Measurements from ENCODE around the gene ARHGAP23.

Gene ARHGAP23

DNA sequence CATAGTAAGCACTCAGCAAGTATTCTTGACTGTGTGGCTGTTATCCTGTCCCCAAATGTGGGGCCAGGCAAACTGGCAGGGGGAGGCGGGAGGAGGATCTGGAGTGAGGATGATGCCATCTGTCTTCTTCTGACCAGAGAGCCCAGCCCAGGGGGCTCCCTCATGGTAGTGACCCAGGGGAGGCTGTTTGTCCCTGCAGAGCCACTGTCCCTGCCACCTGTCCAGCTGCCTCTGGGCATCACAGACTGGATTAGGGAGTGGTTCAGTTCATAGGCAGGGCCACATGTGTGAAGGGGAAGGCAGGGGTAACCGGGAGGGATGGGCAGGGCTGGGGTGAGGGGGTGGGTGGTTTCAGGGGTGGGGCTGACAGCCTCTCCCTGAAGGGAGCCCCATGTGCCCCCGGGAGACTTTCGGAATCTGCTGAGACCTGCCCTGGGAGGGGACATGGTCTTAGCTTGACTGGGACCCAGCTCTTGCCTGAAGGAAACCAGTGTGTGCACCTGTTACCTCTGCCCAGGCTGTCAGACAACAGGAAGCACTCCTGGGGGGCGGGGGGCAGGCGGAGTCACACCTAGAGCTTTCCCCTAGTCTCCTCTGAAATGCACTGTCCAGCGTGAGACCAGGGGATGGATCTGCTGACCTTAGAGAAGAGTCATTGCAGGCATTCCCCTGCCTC, 15.2 kb downstream of the ARHGAP23 start:
- no peak for DNase-seq

GRCh38 chr17:38444151-38444550, 15.9 kb downstream of the ARHGAP23 start:
- peak; percentile 82 for DNase-seq

DNA sequence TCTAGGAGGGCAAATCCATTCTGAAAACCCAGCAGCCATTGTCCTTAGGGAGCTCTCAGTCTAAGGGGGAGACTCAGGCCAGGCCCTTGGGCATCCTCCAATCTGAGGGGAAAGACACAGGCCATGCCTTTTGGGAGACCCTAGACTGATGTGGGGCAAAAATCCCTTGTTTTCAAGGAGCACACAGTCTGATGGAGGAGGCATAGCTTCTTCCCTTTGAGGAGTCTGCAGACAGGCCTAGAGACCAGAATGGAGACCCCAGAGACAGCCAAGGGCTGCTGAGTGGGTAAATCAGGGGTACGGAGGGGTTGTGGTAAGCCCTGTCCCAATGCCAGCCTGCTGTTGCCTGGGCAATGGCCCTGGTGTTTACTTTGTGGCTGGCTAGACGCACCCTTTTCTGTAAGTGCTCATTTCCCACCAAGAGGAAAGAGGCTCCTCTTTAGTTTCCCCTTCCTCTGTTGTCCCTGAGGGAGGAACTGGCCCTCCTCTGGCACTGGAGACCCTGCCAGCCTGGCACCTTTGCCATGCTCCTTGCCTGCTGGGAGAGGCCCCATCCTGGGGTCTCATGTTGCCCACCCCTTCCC, 19.3 kb downstream of the ARHGAP23 start:
- DNase-seq, result peak; percentile 75

- DNase-seq, result no peak
These were observed 20.0 kb downstream of the ARHGAP23 start for GRCh38 chr17:38448208-38448771.

- no peak for DNase-seq
These were observed 21.1 kb downstream of the ARHGAP23 start for GRCh38 chr17:38449364-38449763.

- no peak for DNase-seq
These were observed 22.3 kb downstream of the ARHGAP23 start for GRCh38 chr17:38450557-38451029.

DNA sequence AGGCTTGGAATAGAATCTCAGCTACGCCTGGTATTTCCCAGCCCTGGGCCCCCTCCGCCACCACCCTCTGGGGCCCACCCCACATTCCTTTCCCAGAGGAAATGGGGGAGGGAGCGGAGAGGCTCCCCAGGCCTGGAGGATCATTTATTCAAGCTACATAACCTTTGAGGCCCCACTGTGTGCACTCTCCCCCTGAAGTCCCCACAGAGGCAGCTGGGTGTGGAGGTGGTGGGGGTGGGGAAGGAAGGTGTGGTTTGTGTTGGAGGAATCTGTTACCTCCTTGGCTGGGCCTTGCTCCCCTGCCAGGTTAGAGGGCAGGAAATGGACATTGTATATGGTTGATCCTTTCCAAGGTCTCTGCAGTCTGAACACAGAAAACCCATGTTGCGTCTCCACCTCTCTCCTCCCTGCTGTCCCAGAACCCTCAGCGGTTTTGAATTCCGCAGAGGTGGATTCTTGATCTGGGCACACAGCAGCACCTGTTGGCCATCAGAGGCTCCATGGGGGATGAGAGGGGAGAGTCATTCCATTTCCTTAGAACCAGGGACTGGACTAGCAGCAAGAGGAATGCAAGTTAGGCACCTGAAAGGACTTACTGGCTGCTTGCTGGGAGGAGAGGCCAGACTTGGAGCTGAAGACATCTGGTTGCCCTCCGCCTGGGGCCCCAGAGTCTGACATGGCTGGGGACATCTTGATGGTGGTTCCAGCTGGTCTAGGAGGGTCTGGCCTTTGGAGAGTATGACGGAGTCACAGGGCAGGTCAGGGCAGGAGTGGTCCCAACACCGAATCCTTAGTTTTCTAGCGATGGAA, 23.0 kb downstream of the ARHGAP23 start:
- DNase-seq, result peak; percentile 73

GRCh38 chr17:38451840-38452529, 23.7 kb downstream of the ARHGAP23 start:
- peak; percentile 87 for DNase-seq

DNA sequence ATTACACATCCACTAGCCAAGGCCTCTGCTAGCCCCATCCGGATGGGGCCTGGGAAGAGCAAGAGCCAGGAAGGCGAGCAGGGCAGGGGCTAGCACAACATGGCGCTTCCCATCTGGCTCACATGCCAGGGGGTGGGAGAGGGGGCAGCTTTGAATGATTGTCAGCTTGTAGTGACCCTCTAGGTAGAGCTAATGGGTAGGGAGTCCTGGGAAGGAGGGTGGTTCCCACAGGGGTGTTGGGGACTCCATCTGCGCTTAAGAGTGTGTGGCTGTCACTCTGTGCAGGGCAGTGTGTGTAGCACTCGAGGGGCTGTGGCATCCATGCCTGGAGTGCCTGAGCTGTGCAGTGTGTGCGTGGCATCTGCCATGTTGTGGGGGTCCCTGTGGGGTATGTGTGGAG, 24.5 kb downstream of the ARHGAP23 start:
- no peak for DNase-seq

DNA sequence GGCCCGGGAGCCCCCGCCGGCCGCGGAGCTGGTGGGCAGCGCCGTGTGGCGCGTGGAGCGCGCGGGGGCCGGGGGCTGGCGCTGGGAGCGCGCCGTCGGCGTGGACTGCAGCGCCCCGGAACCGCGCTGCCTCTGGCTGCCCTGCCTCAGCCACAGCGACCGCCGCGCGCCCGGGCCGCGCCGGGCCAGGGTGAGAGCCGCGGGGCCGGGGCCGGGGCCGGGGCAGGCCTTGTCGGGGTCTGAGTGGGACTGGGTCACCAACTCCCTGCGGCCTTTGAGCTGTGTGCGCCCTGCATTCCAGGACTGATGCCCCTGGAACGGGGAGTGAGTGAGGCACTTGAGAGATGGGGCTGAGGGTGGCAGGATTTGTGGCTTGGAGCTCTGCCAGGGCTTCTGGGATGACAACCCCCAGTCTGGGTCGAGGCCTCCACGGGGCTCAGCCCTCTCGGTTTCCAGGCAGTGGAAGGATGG, 25.7 kb downstream of the ARHGAP23 start:
- peak; percentile 73 for DNase-seq

GRCh38 chr17:38454532-38454931, 26.3 kb downstream of the ARHGAP23 start:
- peak; percentile 87 for DNase-seq

GRCh38 chr17:38455288-38455915, 27.1 kb downstream of the ARHGAP23 start:
- no peak for DNase-seq

DNA sequence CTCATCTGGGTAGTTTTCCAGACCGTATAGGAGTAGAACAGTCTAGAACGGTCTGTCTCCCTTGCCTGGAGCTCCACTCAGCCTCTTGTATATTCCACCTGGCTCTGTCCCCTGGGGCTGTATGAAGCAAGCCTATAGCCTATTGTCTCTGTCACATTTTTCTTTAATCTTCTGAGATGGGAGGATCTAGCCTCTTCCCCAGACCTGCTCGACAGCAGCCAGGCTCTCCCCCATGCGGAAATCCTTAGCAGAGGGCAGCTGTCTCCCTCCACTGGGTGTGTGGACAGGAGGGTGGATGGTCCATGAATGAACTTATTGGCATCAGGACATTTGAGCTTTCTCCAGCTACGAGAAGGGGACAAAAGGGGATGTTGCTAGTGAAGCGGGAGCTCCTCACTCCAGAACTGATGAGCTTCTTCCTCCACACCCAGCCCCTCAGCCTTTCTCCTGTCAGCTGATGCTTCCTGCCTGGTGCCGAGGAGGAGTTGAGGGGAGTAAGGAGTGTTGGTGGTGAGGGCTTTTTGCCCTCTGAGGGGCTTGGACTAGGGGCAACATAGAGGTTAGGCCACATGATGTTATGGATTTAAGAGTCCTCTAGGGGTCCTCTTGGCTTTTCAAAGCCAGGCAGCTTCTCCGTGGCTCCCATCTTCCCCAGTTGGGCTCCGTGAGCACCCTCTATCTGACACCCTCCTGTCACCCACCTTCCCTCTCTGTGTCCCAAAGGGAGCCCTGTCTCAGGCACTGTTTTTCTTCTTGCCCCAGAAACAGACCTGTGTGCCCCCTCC, 28.0 kb downstream of the ARHGAP23 start:
- no peak for DNase-seq

- no peak for DNase-seq
These were observed 29.5 kb downstream of the ARHGAP23 start for GRCh38 chr17:38457577-38458371.

- DNase-seq, result no peak
These were observed 30.3 kb downstream of the ARHGAP23 start for GRCh38 chr17:38458521-38458920.

DNA sequence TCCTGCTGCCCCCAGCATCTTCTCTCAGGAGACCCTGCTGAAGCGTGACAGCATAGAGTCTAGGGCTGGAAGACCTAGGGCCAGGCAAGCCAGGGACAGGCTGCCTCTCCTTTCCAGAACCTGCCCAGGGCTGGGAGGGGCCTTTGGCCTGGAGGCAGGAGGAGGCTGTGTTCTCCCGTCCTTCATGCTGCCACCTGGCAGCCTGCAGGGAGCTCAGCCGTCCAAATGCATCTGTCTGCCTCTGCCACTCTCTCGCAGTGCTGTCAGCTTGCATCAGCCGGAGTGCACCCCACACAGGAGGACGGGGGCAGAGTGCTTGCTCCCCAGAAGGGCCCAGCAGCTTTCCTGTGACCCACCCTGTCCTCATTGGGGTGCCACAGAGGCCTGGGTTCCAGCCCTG, 31.3 kb downstream of the ARHGAP23 start:
- DNase-seq, result no peak

GRCh38 chr17:38460082-38460715, 31.9 kb downstream of the ARHGAP23 start:
- no peak for DNase-seq

DNA sequence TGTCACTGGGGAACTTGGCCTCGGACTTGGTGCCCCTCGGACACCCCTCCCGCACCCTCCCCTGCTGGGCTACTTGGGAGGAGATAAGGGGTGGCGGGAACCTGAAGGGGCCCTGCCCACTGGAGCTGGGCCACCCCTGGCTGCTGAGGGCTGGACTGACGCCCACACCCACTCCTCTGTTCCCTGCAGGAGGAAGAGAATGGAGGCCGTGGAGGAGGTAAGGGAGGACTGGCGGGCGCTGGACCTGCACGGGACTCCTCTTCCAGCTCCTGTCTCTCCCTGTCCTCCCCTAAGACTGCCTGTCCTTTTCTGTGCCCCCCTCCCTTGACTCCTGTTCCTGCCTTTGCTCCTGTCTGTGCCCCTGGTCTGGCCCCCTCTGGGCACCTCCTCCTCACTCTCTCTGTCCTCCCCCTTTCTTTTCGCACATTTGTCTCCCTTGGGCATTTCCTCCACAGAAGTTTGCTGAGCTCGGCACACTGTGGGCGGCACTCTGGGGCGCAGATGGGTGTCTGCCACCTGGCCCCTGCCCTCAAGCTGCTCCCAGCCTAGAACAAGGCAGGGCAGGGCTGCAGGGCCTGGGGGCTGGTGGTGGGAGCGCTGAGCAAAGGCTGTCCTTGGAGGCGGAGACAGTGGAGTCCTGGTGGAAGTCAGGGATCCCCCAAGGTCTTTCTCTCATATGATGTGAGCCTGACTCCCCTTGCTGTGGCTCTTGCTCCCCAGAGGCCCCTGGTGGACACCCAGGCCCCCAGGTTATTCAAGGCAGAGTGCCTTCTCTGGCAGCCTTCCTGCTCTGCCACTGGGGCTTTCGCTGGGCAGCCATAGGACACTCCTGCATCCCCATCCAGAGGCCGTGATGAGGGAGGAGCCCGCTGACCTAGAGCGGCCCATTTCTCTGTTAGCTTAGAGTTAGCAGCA, 32.7 kb downstream of the ARHGAP23 start:
- DNase-seq, result no peak

DNA sequence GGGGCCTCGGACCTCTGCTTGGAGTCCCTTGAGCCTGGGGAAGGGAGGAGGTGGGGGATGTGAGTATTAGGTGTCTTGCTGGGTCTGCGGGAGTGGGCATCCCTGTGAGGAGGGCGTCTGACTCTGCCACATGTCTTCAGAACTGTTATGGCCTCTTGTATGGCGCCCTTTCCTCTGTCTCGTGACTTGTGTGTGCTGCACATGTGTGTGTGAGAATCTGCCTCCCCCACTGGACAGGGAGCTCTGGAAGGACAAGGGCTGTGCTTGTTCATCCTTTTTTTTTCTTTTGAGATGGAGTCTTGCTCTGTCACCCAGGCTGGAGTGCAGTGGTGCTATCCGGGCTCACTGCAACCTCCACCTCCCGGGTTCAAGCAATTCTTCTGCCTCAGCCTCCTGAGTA, 33.4 kb downstream of the ARHGAP23 start:
- DNase-seq, result no peak

Measured in femur (tissue), 1 donor.